Inflammatory macrophage (primary cell): ENCODE data around the gene MFSD11.
A peak's percentile ranks its signal among the peaks of the same experiment; 100 is the strongest.
"Not testable (repeated sequence)": the region's sequence is repeated elsewhere in the genome, so short reads cannot be mapped to it uniquely, and the experiment has no call there.

Experiments
- DNase-seq, 2 donors: peaks; one replicate each; pipeline ENCODE4 v3.0.0-alpha.2; 2020 to 2022

The MFSD11 gene

GRCh38 chr17:76709077-76709950, 28.6 kb upstream of the MFSD11 start:
- DNase-seq: no peak

GRCh38 chr17:76709951-76710862, 27.7 kb upstream of the MFSD11 start:
- not testable (repeated sequence) for DNase-seq

- peak; percentile 29 to 51 for DNase-seq
Measured at GRCh38 chr17:76710863-76711611, 26.9 kb upstream of the MFSD11 start, which contains the start of gene MXRA7. TSS of gene MXRA7 (minus strand) at chr17:76710965. CDS start at chr17:76710946, 19 bp downstream.

DNA sequence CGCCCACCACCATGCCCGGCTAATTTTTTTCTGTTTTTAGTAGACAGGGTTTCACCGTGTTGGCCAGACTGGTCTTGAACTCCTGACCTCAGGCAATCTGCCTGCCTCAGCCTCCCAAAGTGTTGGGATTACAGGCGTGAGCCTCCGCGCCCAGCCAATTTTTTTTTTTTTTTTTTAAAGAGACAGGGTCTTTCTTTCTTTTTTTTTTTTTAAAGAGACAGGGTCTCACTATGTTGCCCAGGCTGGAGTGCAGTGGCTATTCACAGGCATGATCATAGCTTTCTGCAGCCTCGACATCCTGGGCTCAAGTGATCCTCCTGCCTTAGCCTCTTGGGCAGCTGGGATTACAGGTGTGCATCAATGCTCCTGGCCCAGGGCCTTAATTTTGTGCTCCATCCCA, 25.6 kb upstream of the MFSD11 start:
- DNase-seq: not testable (repeated sequence)

GRCh38 chr17:76713765-76714164, 24.2 kb upstream of the MFSD11 start:
- DNase-seq: no peak

DNA sequence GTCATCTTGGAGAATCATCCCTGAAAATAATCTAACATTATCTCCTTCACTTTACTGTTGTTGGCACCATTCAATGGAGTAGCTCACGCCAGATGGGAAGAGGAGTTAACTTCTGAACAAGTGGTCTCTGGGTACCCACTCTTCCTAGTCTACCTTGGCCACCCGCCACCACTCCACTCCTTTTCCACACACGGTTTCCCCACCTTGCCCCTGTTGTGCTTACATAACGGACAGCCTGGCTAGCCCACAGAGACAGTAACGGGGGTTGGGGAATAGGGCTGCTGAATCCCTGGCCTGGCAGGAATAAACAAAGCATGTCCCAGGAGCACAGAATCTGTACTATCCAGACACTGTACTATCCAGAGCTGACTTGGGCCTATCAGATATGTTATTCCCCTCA, 23.6 kb upstream of the MFSD11 start:
- DNase-seq: no peak

DNA sequence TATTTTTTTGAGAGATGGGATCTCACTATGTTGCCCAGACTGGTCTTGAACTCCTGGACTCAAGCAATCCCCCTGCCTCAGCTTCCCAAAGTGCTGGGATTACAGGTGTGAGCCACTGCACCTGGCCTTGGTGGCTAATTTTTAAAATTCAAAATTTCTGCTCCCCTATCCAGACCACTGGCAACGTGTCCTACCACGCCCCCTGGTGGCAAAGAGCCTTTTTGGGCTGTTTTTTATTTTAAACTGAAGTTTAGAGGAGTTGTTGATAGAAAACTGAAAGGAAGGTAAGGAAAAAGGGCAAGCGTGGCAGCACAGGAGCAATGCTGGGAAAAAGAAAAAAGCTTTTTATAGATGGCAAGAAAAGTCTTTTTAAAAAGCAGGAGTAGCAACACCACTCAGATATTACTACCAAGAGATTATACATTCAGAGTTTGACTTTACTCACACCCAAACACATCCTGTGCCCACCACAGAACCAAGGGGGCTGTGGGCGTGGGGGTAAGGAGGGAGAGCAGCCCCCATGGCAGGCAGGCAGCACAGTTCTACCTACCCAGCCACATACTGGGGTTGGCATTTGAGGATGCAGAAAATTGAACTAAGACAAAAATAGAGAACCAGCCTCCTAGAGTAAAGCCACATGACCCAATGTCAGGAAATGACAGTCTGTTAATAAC, 23.0 kb upstream of the MFSD11 start:
- peak; percentile 64 to 73 for DNase-seq

DNA sequence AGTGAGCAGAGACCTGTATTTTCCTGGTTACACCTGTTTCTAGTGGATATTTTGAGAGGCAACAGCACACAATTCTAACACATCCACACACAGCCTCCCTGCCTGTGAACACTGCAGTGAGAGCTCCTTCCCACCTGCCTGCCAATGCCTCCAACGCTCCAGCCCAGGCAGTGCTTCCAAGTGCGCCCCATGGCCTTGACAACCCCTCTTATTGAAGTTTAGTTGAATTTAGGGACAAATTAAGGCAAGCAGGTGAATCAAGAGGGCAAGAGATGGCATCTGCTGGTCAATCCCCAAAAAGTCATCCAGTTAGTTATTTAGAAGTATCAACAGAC, 22.5 kb upstream of the MFSD11 start:
- DNase-seq: no peak

DNA sequence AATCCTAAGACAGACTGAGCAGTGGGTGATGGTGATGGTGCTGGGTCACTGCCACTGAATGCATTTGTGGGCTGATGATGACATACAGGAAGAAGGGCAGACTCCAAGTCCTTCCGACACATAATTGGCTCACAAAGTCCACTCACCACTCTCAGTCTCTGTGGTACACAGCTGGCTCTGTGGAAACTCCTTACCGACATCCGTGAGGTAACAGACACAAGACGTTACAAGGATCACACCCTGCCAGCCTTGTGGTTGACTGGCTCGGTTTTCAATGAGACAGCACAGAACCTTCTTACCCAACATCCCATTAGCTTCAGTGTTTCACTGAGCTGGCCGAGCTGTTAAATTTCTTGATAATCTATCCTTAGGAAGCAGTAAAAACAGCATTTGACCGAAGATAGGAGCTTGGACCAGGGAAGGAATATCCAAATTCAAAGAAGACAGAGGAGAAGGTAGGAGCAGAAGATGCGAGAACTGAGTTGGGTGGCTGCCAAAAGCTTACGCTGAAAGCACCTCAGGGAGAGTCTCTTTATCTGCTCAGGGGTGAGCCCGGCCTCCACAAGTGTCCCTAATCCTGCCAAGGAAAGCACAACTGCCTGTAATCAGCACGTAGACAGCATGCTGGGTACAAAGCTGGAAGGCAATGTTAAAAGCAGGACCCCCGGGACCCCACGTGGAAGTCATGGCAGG, 21.6 kb upstream of the MFSD11 start:
- peak; percentile 83 to 97 for DNase-seq

DNA sequence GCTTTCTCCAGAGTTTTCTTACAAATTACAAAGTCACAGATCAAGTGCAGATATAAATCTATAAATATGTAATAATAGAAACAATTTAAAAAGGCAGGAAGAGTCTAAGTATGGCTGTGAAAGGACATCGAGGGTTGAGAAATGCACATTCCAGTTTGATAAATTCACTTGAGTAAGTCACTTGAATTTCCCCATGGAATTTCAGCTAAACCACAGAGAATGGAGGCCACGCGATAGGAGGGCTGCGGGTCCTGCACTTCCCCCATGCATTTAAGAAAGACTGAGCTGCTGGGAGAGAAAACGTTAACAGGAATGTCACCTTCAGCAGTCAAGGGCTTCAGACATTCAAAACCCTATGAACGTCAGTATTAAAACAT, 21.1 kb upstream of the MFSD11 start:
- DNase-seq: no peak

- DNase-seq: no peak
Measured at GRCh38 chr17:76718516-76718915, 19.4 kb upstream of the MFSD11 start.

- no peak for DNase-seq
Measured at GRCh38 chr17:76720211-76720610, 17.7 kb upstream of the MFSD11 start.

DNA sequence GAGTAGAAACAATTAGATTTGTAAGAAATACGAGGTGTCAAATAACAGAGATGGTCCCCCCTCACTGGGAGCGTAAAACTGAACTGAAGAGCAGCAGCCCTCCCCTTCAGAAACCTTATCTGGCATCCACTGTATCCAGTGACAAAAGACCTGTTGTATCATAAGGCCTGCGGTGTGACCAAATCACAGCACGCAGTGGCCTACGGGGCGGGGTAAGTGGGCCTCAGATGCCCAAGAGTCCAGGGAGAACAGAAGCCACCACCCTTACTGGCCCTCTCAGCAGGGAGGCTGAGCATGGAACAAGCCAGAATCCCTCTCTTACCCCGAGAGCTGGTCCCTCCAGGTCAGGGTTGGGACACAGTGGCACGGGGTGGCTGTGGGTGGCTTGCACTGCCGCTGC, 17.0 kb upstream of the MFSD11 start:
- no peak for DNase-seq

DNA sequence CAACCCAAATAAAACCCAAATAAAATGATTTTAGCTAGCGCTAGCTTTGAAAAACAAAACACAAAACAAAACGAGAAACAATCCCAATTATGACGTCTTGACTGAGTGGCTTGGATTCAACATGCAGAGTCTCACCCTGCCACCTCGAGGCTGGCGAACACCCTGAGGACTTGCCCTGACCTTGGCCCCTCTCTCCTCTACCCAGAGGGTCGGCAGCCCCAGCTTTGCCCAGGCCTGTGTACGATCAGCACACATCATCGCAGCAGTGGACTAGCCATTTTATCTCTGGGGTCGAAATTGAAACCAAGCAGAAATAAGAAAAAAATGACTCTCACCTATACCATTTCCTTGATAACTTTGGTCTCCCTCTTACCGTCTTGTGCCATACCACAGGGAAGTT, 16.5 kb upstream of the MFSD11 start:
- no peak for DNase-seq

DNA sequence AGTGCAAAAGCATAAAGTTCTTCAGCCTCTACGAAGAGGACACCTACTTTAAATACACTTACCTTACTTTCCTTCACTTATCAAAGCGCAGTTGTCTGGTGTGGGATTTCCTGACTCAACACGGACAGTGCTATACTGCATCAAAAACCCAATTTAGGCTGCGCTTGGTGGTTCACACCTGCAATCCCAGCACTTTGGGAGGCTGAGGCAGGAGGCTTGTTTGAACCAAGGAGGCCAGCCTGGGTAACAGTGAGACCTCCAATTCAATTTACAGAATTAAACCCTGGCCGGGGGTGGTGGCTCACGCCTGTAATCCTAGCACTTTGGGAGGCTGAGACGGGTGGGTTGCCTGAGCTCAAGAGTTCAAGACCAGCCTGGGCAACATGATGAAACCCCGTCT, 15.6 kb upstream of the MFSD11 start:
- no peak for DNase-seq

DNA sequence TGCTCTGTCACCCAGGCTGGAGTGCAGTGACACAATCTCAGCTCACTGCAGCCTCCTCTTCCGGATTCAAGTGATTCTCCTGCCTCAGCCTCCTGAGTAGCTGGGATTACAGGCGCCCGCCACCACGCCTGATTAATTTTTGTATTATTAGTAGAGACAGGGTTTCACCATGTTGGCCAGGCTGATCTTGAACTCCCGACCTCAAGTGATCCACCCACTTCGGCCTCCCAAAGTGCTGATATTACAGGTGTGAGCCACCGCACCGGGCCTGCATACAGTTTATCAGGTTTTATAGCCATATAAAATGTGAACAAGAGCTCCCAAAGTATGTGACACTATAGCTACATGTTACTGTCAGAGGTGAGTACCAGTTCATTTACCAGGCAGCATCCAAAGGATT, 14.9 kb upstream of the MFSD11 start:
- not testable (repeated sequence) for DNase-seq

GRCh38 chr17:76723812-76724211, 14.1 kb upstream of the MFSD11 start:
- DNase-seq: no peak

- DNase-seq: peak; percentile 63 to 73
Measured at GRCh38 chr17:76725580-76726230, 12.2 kb upstream of the MFSD11 start.

DNA sequence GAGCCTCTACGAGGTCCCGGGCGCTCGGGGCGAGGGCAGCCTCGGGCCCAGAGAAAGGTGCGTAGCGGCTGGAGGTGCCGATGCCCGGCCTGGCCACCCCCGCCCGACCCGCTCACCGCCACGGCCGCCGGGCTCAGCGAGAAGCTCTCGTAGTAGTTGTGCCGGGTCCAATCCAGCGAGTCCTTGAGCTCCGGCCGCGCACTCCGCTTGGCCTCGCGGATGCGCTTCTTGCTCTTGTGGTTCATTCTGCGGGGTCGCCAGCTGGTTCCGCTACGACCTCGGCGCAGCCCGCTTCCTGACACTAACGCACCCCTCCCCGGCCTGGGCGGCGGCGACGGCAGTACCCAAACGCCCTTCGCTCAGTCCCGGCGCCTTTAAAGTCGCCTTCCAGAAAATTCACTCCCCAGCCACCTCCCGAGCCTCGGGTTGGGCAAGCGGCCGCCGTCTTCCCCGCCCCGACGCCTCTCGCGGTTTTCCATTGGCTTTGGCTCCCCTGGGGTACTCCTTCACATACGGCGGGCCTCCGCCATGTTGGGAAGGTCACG, 11.6 kb upstream of the MFSD11 start, which contains the start of gene JMJD6:
Gene JMJD6, minus strand, starts transcription at position 376 of the 545 bp plus-strand sequence. Its CDS starts 131 bp downstream, at position 245.
- DNase-seq: peak; percentile 95 to 97
